ENCODE measurements around the gene DTNB.

DNA sequence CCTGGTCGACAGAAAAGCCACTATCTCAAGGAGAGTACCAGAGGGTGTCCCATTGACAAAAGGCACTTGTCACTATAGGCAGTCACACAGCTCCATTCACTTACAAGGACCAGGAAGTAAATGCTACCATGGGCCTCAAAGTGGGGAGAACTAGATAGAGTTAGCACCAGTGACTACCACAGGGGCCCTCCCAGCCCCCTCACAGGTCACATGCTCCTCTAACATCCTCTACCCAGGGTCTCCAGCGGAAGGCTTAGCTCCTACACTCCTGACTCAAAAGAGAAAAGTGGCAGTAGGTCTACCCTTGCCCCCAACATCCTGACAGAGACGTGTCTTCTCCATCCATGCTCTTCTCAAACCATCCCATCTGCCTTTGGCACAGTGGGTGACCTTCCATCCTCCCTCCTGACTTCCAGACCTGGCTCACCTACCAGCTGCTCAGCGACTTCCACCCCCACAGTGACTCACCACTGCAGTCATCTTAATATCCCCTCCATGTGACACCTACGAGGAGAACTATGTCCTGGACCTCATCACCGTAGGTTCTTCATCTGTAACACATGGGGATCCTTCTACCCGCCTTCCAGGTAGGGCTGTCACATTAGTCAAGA, 326.1 kb downstream of the DTNB start:
- TF ChIP-seq EZH2 (IDR thresholded peaks at IDR 0.05; ENCODE audit: borderline replicate concordance, low read depth, low read length, severe bottlenecking) (no peak), FOS (IDR thresholded peaks at IDR 0.05; ENCODE audit: borderline replicate concordance, insufficient read depth, low read length) (no peak), POLR2A (IDR thresholded peaks at IDR 0.05; ENCODE audit: low read depth, low read length) (no peak), POLR2AphosphoS5 (IDR thresholded peaks at IDR 0.05; ENCODE audit: insufficient read depth, low read depth, low read length) (no peak)
- TF ChIP-seq, protein P1, sequence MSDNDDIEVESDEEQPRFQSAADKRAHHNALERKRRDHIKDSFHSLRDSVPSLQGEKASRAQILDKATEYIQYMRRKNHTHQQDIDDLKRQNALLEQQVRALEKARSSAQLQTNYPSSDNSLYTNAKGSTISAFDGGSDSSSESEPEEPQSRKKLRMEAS (IDR thresholded peaks at IDR 0.05; ENCODE audit: insufficient read depth, insufficient read length): no peak
- TF ChIP-seq, protein P2, sequence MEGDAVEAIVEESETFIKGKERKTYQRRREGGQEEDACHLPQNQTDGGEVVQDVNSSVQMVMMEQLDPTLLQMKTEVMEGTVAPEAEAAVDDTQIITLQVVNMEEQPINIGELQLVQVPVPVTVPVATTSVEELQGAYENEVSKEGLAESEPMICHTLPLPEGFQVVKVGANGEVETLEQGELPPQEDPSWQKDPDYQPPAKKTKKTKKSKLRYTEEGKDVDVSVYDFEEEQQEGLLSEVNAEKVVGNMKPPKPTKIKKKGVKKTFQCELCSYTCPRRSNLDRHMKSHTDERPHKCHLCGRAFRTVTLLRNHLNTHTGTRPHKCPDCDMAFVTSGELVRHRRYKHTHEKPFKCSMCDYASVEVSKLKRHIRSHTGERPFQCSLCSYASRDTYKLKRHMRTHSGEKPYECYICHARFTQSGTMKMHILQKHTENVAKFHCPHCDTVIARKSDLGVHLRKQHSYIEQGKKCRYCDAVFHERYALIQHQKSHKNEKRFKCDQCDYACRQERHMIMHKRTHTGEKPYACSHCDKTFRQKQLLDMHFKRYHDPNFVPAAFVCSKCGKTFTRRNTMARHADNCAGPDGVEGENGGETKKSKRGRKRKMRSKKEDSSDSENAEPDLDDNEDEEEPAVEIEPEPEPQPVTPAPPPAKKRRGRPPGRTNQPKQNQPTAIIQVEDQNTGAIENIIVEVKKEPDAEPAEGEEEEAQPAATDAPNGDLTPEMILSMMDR (IDR thresholded peaks at IDR 0.05; ENCODE audit: extremely low read depth in 1 of 2, insufficient read depth in 1 of 2, low read depth in 1 of 2, low read length in 2 of 2): no peak
